Left ventricle myocardium superior (tissue), 1 donor: ENCODE data around the gene JPT1. TPM values are rescaled to one million over a fixed set of nuclear protein-coding genes. Genes with fewer than 3 reads are reported as not detected.

Source experiments
- ATAC-seq: fragments of 200-7000 bp; cut with Tn5 transposase; one replicate; pipeline ENCODE4 v1.9.1; 2020; ENCODE audit warnings: mild to moderate bottlenecking, moderate library complexity
- DNase-seq: peaks from one replicate; pipeline ENCODE4 v3.0.0-alpha.2; 2020
- intact Hi-C: fragments of 100-400 bp; cut with micrococcal nuclease; formaldehyde crosslinking; loops from one replicate; pipeline ENCODE4 v1.11.0; 2022
- total RNA-seq: library from RNA; stranded (reverse); fragmentation: NEBNext Ultra II Directional; extraction: Animal tissue kit (Norgen Biotek cat#: 25700); gene quantifications from one replicate; pipeline ENCODE4 v1.2.1, GENCODE V29; 2021
- donor health status: DM: no; HTN: yes; CAD: no; lungs with severe emphysema.

JPT1 gene
- total RNA-seq, 1 donor from 2014 or later = 14.0 TPM

GRCh38 chr17:75090871-75091854 is 63.1 kb downstream of the JPT1 start:
- DNase-seq (peak; percentile 72), ATAC-seq (peak; percentile 6)
- intact Hi-C loops = no loop called here

DNA sequence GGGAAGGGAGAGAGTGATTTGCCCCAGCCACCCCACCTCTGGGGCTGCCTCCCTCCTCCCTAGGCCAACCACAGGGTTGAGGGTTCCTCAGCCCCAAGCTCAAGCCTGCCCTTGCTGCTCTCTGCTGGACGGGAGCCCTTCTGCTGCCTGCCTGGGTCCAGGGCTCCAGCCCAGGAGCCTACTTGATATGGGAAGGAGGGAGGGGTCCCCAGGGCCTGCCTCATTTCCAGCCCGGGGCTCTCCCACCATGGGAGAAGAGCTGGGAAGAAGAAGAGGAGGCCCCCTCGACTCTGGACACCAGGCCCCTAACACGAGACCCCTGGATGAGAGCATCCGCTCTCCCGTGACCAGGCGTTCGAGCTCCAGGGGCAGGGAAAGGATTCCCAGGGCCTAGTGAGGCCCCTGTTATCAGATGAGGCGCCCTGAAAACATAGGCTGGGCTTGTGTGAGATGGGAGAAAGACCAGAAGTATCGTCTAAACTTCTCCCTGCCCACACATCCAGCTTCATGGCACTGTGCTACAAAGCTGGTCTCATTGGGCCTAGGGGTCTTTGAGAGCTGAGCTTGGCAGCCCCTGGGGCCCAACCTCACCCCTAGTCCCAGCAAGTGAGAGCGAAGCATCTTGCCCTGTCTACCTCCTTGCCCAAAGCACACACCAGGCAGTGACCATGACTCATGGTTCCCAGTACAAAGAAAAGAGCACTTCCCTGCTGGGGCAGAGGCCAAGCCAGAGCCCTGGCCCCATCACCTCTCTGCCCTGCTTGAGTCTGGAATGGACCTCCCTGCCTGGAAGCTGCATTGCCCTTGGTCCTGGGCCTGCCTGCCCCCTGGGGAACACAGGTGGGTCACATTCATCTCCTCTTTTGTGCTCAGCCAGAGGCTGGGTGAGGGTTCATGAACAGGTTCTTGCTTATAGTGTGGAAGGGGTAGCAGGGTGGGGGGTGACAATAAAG is 65.6 kb downstream of the JPT1 start:
- no peak for DNase-seq
- intact Hi-C loops = no loop called here
- ATAC-seq = peak; percentile 31

- DNase-seq (peak; percentile 93), ATAC-seq (peak; percentile 93)
- intact Hi-C loops = no loop called here
Observed at GRCh38 chr17:75087558-75088453, 66.5 kb downstream of the JPT1 start, which contains the start of gene SLC16A5. SLC16A5 (plus strand) TSS chr17:75087954; CDS start chr17:75093637, 5,683 bp downstream.

DNA sequence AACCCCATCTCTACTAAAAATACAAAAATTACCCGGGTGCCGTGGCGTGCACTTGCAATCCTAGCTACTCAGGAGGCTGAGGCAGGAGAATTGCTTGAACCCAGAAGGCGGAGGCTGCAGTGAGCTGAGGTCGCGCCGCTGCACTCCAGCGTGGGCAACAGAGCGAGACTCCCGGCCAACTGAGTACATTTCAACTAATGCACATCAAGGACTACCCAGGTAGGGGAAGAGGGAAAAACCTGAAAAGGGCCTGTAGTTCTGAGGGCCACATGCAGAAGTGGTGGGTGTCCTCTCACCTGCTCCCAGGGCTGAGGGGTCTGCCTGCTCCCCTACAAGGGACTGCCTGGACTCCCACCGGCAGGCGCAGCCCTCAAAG is 67.1 kb downstream of the JPT1 start:
- no peak for DNase-seq
- no peak for ATAC-seq
- intact Hi-C loops = no loop called here

- no peak for DNase-seq
- no peak for ATAC-seq
- intact Hi-C loops = no loop called here
Observed at GRCh38 chr17:75086496-75087181, 67.7 kb downstream of the JPT1 start.

Other genes with a start within 250 kb of the JPT1 start
- gene USH1G, start 231.3 kb downstream of the JPT1 start, total RNA-seq = not detected
- not detected for gene OTOP2, start 230.2 kb downstream of the JPT1 start, total RNA-seq
- not detected for gene OTOP3, start 218.6 kb downstream of the JPT1 start, total RNA-seq
- gene HID1, start 181.8 kb downstream of the JPT1 start, total RNA-seq = 11.2 TPM
- 18.3 TPM for gene CDR2L, start 166.9 kb downstream of the JPT1 start, total RNA-seq
- gene MRPL58, start 141.8 kb downstream of the JPT1 start, total RNA-seq = 51.5 TPM
- gene ATP5PD, start 107.5 kb downstream of the JPT1 start, total RNA-seq = 937 TPM
- 24.1 TPM for gene KCTD2, start 107.3 kb downstream of the JPT1 start, total RNA-seq
- 7.2 TPM for gene SLC16A5, start 66.6 kb downstream of the JPT1 start, total RNA-seq
- 6.0 TPM for gene ARMC7, start 44.5 kb downstream of the JPT1 start, total RNA-seq
- 25.5 TPM for gene NT5C, start 22.8 kb downstream of the JPT1 start, total RNA-seq
- 221 TPM for gene SUMO2, start 28.4 kb upstream of the JPT1 start, total RNA-seq
- gene NUP85, start 51.2 kb upstream of the JPT1 start, total RNA-seq = 28.0 TPM
- 26.2 TPM for gene GGA3, start 107.1 kb upstream of the JPT1 start, total RNA-seq
- 132 TPM for gene MRPS7, start 107.4 kb upstream of the JPT1 start, total RNA-seq
- 15.4 TPM for gene MIF4GD, start 116.7 kb upstream of the JPT1 start, total RNA-seq
- gene SLC25A19, start 134.9 kb upstream of the JPT1 start, total RNA-seq = 23.0 TPM